ENCODE data around the gene MYO18B. TPM values are rescaled to one million over a fixed set of nuclear protein-coding genes. Genes with fewer than 3 reads are reported as not detected.

The MYO18B gene
- total and polyA plus RNA-seq, 2 donors (not counting 3 experiments of a cell fraction or from before 2014, with no cell fraction given): 0.01 TPM; not detected in 1

- POLR2A ChIA-PET: no interaction called here
- Histone ChIP-seq H3K79me2 (ENCODE audit: control insufficient read depth, insufficient read depth, low read length) (no peaks in the 10 kb centered on the region), H3K9me1 (replicated peaks; ENCODE audit: control insufficient read depth, extremely low read depth, insufficient read depth, low read length) (no peaks in the 10 kb centered on the region), H2AFZ (ENCODE audit: low read depth, low read length) (no peak overlapping the region), H3K36me3 (ENCODE audit: control insufficient read depth in 2 of 2, extremely low read depth in 1 of 2, insufficient read depth in 2 of 2, low read length in 2 of 2) (no peaks in the 10 kb centered on the region), H3K27me3 (ENCODE audit: control insufficient read depth in 2 of 2, insufficient read depth in 2 of 2, low read length in 2 of 2) (no peaks in the 10 kb centered on the region), H3K4me1 (ENCODE audit: control insufficient read depth, extremely low read depth, insufficient read depth, low read length) (no peaks in the 10 kb centered on the region), H4K20me1 (replicated peaks; ENCODE audit: control insufficient read depth, extremely low read depth, insufficient read depth, low read length) (no peaks in the 10 kb centered on the region), H3K9ac (replicated peaks; ENCODE audit: extremely low read depth, insufficient read depth, low read length) (no peak overlapping the region), H3K4me2 (ENCODE audit: insufficient read depth, low read length) (no peak overlapping the region), H3K27ac (ENCODE audit: insufficient read depth, low read depth, low read length) (no peak overlapping the region), H3K9me3 (replicated peaks; ENCODE audit: control insufficient read depth, insufficient read depth, low read length) (peaks cover 7% of the 10 kb centered on the region), H3K4me3 (replicated peaks in 1 of 3; ENCODE audit: insufficient read depth in 1 of 3, low read depth in 1 of 3, low read length in 3 of 3) (no peak overlapping the region)
- TF ChIP-seq JUN (IDR thresholded peaks at IDR 0.05; ENCODE audit: borderline replicate concordance, insufficient read depth, insufficient read length, low read depth) (no peak), EZH2 (IDR thresholded peaks at IDR 0.05; ENCODE audit: borderline replicate concordance, low read depth, low read length, severe bottlenecking) (no peak), MAX (IDR thresholded peaks at IDR 0.05; ENCODE audit: insufficient read depth, insufficient read length) (no peak), POLR2AphosphoS5 (IDR thresholded peaks at IDR 0.05; ENCODE audit: insufficient read depth, low read depth, low read length) (no peak), FOS (IDR thresholded peaks at IDR 0.05; ENCODE audit: borderline replicate concordance, insufficient read depth, low read length) (no peak), CTCF (IDR thresholded peaks at IDR 0.05; ENCODE audit: extremely low read depth in 1 of 2, insufficient read depth in 1 of 2, low read depth in 1 of 2, low read length in 2 of 2) (no peak), GATA2 (IDR thresholded peaks at IDR 0.05; ENCODE audit: insufficient read depth, insufficient read length, low read depth, low read length) (no peak), POLR2A (IDR thresholded peaks at IDR 0.05; ENCODE audit: low read depth, low read length) (no peak), MYC (IDR thresholded peaks at IDR 0.05; ENCODE audit: low read depth, low read length) (no peak)
- intact Hi-C loops (cut with micrococcal nuclease) (no loop called here), dilution Hi-C loops (cut with MboI; ENCODE audit: extremely low pct_ligation_motif_present, low sequenced_read_pairs) (no loop called here)
- no TSS peak for BruUV-seq (replicated peaks)
- FAIRE-seq: no peak
- DNase-seq (ENCODE audit: low read depth, low spot score): no peak
- CTCF ChIA-PET: no interaction called here
These were observed 256.1 kb downstream of the MYO18B start for GRCh38 chr22:25997886-25998775.

Data from endothelial cell of umbilical vein (primary cell).